AG04450 (cell line): ENCODE data around the gene CEP192. TPM values are rescaled to one million over a fixed set of nuclear protein-coding genes. Genes with fewer than 3 reads are reported as not detected.

Source experiments
- CTCF ChIA-PET: fragments of 300-600, 350-600 bp; formaldehyde crosslinking; extraction: SDS; loops from one replicate; lab custom pipeline; 2022; ENCODE audit warnings: antibody characterized with exemption, inconsistent platforms; lab: Charles Lee
- POLR2A ChIA-PET: fragments of 350-600 bp; formaldehyde crosslinking; extraction: SDS; loops from one replicate; lab custom pipeline; 2021; ENCODE audit warnings: antibody characterized with exemption, inconsistent platforms; lab: Yijun Ruan, JAX
- DNase-seq: peaks from one replicate; pipeline ENCODE4 v3.0.0-alpha.2; 2011; ENCODE audit warnings: low read depth, low spot score
- H3K27ac ChIP-seq: one replicate; pipeline ENCODE4 v1.5.1; 2012; ENCODE audit warnings: low read depth, low read length, control low read depth
- H3K27me3 ChIP-seq: one replicate; pipeline ENCODE4 v1.6.0; 2012; ENCODE audit warnings: low read length; ENCODE audit not compliant: control insufficient read depth, insufficient read depth
- H3K4me3 ChIP-seq: 2 replicates; pipeline ENCODE4 v1.5.1; 2011; ENCODE audit warnings: mild to moderate bottlenecking, low read depth, low read length, control low read depth
- H3K9me3 ChIP-seq: 2 replicates; pipeline ENCODE4 v1.5.1; 2012; ENCODE audit warnings: low read length; ENCODE audit not compliant: control insufficient read depth, insufficient read depth
- polyA plus RNA-seq: library from polyadenylated mRNA; depleted of rRNA; stranded (reverse); fragments of >200 nt; gene quantifications from 2 replicates; pipeline ENCODE4 v1.2.3, GENCODE V29; 2011
- TF ChIP-seq, protein P1 (sequence below): IDR thresholded peaks from 2 replicates; pipeline ENCODE4 v1.5.1; 2011; ENCODE audit warnings: low read depth, low read length, control low read depth, inconsistent platforms

The CEP192 gene
- polyA plus RNA-seq, 1 experiment: 21.1 TPM

DNA sequence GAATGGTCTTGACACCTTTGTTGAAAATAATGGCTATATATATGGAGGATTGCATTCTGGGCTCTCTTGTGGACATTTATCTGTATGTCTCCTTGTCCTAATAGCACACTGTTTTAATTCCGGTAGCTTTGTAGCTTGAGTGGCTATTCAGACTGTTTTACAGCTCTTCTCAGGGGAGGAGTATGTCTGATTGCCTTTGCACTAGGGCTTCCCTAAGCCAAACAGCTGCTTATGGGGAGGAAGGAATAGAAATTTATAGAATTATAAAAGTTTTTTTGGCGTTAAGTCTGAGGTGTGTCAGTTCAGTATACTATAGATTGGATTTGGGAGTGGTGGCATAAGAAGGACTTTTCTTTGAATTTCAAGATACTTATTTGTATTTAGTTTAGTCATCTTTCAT, 30.8 kb upstream of the CEP192 start:
- POLR2A ChIA-PET: no interaction called here
- no peak for DNase-seq
- Histone ChIP-seq H3K27me3 (no peaks in the 10 kb centered on the region), H3K9me3 (no peaks in the 10 kb centered on the region), H3K27ac (no peak overlapping the region), H3K4me3 (no peak overlapping the region)
- TF ChIP-seq, protein P1, sequence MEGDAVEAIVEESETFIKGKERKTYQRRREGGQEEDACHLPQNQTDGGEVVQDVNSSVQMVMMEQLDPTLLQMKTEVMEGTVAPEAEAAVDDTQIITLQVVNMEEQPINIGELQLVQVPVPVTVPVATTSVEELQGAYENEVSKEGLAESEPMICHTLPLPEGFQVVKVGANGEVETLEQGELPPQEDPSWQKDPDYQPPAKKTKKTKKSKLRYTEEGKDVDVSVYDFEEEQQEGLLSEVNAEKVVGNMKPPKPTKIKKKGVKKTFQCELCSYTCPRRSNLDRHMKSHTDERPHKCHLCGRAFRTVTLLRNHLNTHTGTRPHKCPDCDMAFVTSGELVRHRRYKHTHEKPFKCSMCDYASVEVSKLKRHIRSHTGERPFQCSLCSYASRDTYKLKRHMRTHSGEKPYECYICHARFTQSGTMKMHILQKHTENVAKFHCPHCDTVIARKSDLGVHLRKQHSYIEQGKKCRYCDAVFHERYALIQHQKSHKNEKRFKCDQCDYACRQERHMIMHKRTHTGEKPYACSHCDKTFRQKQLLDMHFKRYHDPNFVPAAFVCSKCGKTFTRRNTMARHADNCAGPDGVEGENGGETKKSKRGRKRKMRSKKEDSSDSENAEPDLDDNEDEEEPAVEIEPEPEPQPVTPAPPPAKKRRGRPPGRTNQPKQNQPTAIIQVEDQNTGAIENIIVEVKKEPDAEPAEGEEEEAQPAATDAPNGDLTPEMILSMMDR: no peak
- CTCF ChIA-PET: no interaction called here

DNA sequence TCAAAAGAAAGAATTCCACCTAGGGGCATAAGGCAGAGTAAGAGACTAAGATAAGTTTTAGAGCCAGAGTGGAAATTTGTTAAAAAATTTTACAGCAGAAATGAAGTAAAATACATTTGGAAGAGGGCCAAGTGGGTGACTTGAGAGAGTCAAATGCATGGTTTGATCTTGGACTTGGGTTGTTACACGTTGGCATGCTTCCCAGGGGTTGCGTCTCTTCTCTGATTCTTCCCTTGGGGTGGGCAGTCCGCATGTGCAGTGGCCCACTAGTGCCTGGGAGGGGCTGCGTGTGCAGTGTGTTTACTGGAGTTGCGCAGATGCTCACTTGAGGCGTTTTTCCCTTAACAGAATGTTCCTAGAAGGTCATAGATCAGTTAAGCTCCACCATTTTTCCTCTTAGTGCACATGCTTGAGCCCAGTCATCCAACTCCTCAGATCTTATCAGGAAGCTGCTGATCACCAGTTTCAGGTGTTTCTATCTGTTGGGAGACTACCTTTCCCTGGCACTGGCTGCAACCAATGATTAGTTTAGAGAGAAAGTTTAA, 30.2 kb upstream of the CEP192 start:
- no peak for DNase-seq

DNA sequence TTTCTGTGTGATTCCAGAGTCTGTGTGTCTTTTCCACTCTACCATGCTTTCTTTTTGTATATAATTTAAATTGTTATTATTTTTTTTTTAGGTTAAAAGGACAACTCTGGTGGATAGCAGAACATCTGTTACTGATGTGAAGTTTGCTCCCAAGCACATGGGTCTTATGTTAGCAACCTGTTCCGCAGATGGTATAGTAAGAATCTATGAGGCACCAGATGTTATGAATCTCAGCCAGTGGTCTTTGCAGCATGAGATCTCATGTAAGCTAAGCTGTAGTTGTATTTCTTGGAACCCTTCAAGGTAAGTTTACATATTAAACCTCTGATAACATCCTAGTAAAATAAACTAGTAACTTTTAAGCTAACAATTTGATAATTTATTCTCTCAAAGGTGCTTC, 28.1 kb upstream of the CEP192 start:
- TF ChIP-seq, protein P1: no peak
- no peak overlapping the region for H3K27ac ChIP-seq
- ChIA-PET CTCF (interaction anchor here (0.6 to 0.7 kb wide), 2 partner anchors 23 to 27 kb away, joined by 3 read pairs; no protein-coding TSS in a partner anchor), POLR2A (no interaction called here)
- H3K9me3 ChIP-seq: no peaks in the 10 kb centered on the region
- H3K27me3 ChIP-seq: no peaks in the 10 kb centered on the region
- H3K4me3 ChIP-seq: no peak overlapping the region
- peak; percentile 37 for DNase-seq

More for the DNA sequence above, 30.2 kb upstream of the CEP192 start:
- Histone ChIP-seq H3K27ac (no peak overlapping the region), H3K9me3 (no peaks in the 10 kb centered on the region), H3K27me3 (no peaks in the 10 kb centered on the region), H3K4me3 (no peak overlapping the region)
- TF ChIP-seq, protein P1: no peak
- POLR2A ChIA-PET: no interaction called here
- CTCF ChIA-PET: no interaction called here

DNA sequence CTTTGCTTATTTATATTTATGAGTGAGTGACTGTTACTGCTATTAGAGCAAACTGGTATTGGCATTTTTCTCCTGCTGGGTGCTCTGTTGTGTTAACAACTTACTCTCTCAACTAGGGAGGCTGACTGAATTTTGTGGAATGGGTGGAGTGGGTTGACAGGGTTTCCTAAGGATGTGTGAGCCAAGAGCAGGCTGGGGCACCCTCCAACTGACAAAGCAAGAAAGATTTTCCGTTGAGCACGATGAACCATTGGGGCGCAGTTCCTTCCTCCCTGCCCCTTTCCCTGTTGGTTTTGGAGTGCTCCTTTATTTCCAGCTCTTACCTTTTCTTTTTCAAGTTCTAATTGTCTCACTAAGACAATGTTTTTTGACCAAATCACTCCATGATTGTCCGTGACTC, 23.0 kb upstream of the CEP192 start:
- Histone ChIP-seq H3K9me3 (no peaks in the 10 kb centered on the region), H3K27ac (no peak overlapping the region), H3K27me3 (no peaks in the 10 kb centered on the region), H3K4me3 (no peak overlapping the region)
- TF ChIP-seq, protein P1: no peak
- CTCF ChIA-PET: no interaction called here
- no peak for DNase-seq
- POLR2A ChIA-PET: no interaction called here

DNA sequence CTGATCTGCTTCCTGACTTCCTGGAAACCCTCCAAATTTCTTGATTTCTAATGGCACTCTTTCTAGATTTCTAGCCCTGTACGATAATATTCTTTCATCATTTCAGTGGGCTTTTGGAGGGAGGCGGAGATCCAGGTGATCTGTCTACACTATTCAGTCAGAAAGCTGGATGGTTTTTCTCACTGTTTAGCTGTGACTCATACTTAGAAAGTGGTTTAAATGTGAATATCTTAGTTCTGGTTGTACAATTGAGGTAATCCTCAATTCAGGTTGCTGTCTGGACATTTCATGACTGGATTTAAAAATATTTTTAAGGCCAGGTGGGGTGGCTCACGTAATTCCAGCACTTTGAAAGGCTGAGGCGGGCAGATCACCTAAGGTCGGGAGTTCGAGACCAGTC, 22.5 kb upstream of the CEP192 start:
- DNase-seq: no peak
- no peaks in the 10 kb centered on the region for H3K9me3 ChIP-seq
- TF ChIP-seq, protein P1: no peak
- ChIA-PET CTCF (no interaction called here), POLR2A (interaction anchor here (0.7 kb wide), 1 partner anchor 23 kb away, joined by 3 read pairs; the partner anchor contains the start of gene CEP192)
- no peaks in the 10 kb centered on the region for H3K27me3 ChIP-seq
- H3K27ac ChIP-seq: no peak overlapping the region
- no peak overlapping the region for H3K4me3 ChIP-seq
